WTC11 (cell line): ENCODE data around the gene VDAC1. TPM values are rescaled to one million over a fixed set of nuclear protein-coding genes. Genes with fewer than 3 reads are reported as not detected.
"Not testable (repeated sequence)": the region's sequence is repeated elsewhere in the genome, so short reads cannot be mapped to it uniquely, and the experiment has no call there.

ENCODE experiments used
- ATAC-seq: fragments of 200-7000 bp; cut with Tn5 transposase; 2 replicates; pipeline ENCODE4 v1.10.0; 2021; ENCODE audit warnings: mild to moderate bottlenecking, moderate library complexity
- CTCF ChIA-PET: fragments of 300-600 bp; sonication (Branson Sonifier 250); formaldehyde crosslinking; loops from one replicate; lab custom pipeline; 2021; ENCODE audit warnings: antibody characterized with exemption; lab: Charles Lee
- POLR2A ChIA-PET: fragments of 350-600 bp; sonication (Branson Sonifier 250); formaldehyde crosslinking; loops from one replicate; lab custom pipeline; 2021; ENCODE audit warnings: antibody characterized with exemption; lab: Charles Lee
- DNase-seq: peaks from one replicate; pipeline ENCODE4 v3.0.0; 2021; ENCODE audit warnings: low spot score
- H3K27ac Mint-ChIP-seq: 2 replicates; pipeline ENCODE4 v1.8.0; 2021; ENCODE audit warnings: mixed read lengths
- H3K27me3 Mint-ChIP-seq: 2 replicates; pipeline ENCODE4 v1.8.0; 2021; ENCODE audit warnings: low read depth, mild to moderate bottlenecking, moderate library complexity, mixed read lengths
- H3K36me3 Mint-ChIP-seq: 2 replicates; pipeline ENCODE4 v1.8.0; 2021; ENCODE audit warnings: mixed read lengths
- H3K4me1 Mint-ChIP-seq: 2 replicates; pipeline ENCODE4 v1.8.0; 2022; ENCODE audit warnings: mixed read lengths
- H3K4me3 Mint-ChIP-seq: 2 replicates; pipeline ENCODE4 v1.8.0; 2021; ENCODE audit warnings: mild to moderate bottlenecking, moderate library complexity, mixed read lengths
- H3K9me3 Mint-ChIP-seq: 2 replicates; pipeline ENCODE4 v1.8.0; 2021; ENCODE audit warnings: mixed read lengths
- ETV6 ChIP-seq: sonication (generic); formaldehyde crosslinking; IDR thresholded peaks from 2 replicates; pipeline ENCODE4 v1.8.1; 2022; ENCODE audit warnings: mild to moderate bottlenecking, missing genetic modification reagents
- GTF2I ChIP-seq: fragments of 250-450 bp; sonication (Bioruptor Pico); conservative IDR thresholded peaks from 2 replicates; pipeline ENCODE4 v1.4.0; 2021; ENCODE audit warnings: mild to moderate bottlenecking
- MXD4 ChIP-seq: fragments of 250-450 bp; sonication (Bioruptor Pico); IDR thresholded peaks from 2 replicates; pipeline ENCODE4 v1.8.0; 2021; ENCODE audit warnings: mild to moderate bottlenecking, moderate library complexity, borderline replicate concordance
- MYBL2 ChIP-seq: sonication (generic); formaldehyde crosslinking; IDR thresholded peaks from 2 replicates; pipeline ENCODE4 v1.8.1; 2023; ENCODE audit warnings: mild to moderate bottlenecking, moderate library complexity, missing genetic modification reagents
- NFATC4 ChIP-seq: fragments of 250-450 bp; sonication (Bioruptor Pico); IDR thresholded peaks from 2 replicates; pipeline ENCODE4 v1.9.0; 2021; ENCODE audit warnings: mild to moderate bottlenecking
- OVOL2 ChIP-seq: fragments of 250-450 bp; sonication (Bioruptor Pico); IDR thresholded peaks from 2 replicates; pipeline ENCODE4 v1.9.0; 2021; ENCODE audit warnings: mild to moderate bottlenecking, borderline replicate concordance
- SOX15 ChIP-seq: fragments of 250-450 bp; sonication (Bioruptor Pico); IDR thresholded peaks from 2 replicates; pipeline ENCODE4 v1.9.0; 2021; ENCODE audit warnings: mild to moderate bottlenecking
- ZBTB21 ChIP-seq: sonication (generic); formaldehyde crosslinking; IDR thresholded peaks from 2 replicates; pipeline ENCODE4 v1.8.1; 2023; ENCODE audit warnings: mild to moderate bottlenecking, missing genetic modification reagents, borderline replicate concordance
- ZNF121 ChIP-seq: sonication (generic); formaldehyde crosslinking; IDR thresholded peaks from 2 replicates; pipeline ENCODE4 v1.8.0; 2023; ENCODE audit warnings: missing genetic modification reagents
- ZNF219 ChIP-seq: sonication (generic); formaldehyde crosslinking; IDR thresholded peaks from 2 replicates; pipeline ENCODE4 v1.8.0; 2023; ENCODE audit warnings: missing genetic modification reagents, mild to moderate bottlenecking, borderline replicate concordance
- ZNF232 ChIP-seq: sonication (generic); formaldehyde crosslinking; IDR thresholded peaks from 2 replicates; pipeline ENCODE4 v1.8.0; 2022; ENCODE audit warnings: mild to moderate bottlenecking, missing genetic modification reagents
- ZNF317 ChIP-seq: sonication (generic); formaldehyde crosslinking; IDR thresholded peaks from 2 replicates; pipeline ENCODE4 v1.8.1; 2023; ENCODE audit warnings: low read depth, mild to moderate bottlenecking, moderate library complexity, missing genetic modification reagents, borderline replicate concordance
- ZNF671 ChIP-seq: fragments of 250-450 bp; sonication (Bioruptor Pico); IDR thresholded peaks from 2 replicates; pipeline ENCODE4 v1.8.0; 2021; ENCODE audit warnings: mild to moderate bottlenecking
- total RNA-seq: library from RNA; stranded (reverse); gene quantifications from 3 replicates; pipeline ENCODE4 v1.2.3, GENCODE V29; 2021
- TF ChIP-seq, protein P1 (sequence below): fragments of 250-450 bp; sonication (Bioruptor Pico); conservative IDR thresholded peaks from 2 replicates; pipeline ENCODE4 v1.9.0; 2021; ENCODE audit warnings: mild to moderate bottlenecking
- TF ChIP-seq, protein P2 (sequence below): fragments of 250-450 bp; sonication (Bioruptor Pico); IDR thresholded peaks from 2 replicates; pipeline ENCODE4 v1.9.0; 2021; ENCODE audit warnings: moderate library complexity, mild to moderate bottlenecking, inconsistent platforms, borderline replicate concordance
- TF ChIP-seq, protein P3 (sequence below): sonication (generic); formaldehyde crosslinking; IDR thresholded peaks from 2 replicates; pipeline ENCODE4 v1.8.1; 2023; ENCODE audit warnings: mild to moderate bottlenecking, missing genetic modification reagents
- TF ChIP-seq, protein P4 (sequence below): sonication (generic); formaldehyde crosslinking; IDR thresholded peaks from 2 replicates; pipeline ENCODE4 v1.8.1; 2022; ENCODE audit warnings: low read depth, mild to moderate bottlenecking, moderate library complexity, missing genetic modification reagents, borderline replicate concordance
- TF ChIP-seq, protein P5 (sequence below): sonication (generic); formaldehyde crosslinking; IDR thresholded peaks from 2 replicates; pipeline ENCODE4 v1.8.1; 2023; ENCODE audit warnings: mild to moderate bottlenecking, missing genetic modification reagents

Gene VDAC1
- total RNA-seq, 1 experiment from 2014 or later = 274 TPM

DNA sequence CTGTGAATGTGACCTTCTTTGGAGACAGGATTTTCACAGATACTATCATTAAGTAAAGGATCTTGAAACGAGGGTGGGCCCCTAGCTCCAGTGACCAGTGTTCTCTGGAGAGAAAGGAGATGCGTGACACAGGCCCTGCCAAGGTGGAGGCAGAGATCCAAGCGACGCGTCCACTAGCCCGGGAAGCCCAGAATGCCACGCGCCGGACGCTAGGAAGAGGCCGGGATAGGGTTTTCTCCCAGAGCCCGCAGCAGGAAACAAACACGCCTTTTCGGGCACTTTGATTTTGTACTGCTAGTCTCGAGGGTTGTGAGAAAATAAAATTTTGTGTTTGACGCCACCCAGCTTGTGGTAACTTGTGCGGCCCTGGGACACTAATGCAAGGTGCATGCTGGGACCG, 29.6 kb upstream of the VDAC1 start (continued):
- TF ChIP-seq, protein P1, sequence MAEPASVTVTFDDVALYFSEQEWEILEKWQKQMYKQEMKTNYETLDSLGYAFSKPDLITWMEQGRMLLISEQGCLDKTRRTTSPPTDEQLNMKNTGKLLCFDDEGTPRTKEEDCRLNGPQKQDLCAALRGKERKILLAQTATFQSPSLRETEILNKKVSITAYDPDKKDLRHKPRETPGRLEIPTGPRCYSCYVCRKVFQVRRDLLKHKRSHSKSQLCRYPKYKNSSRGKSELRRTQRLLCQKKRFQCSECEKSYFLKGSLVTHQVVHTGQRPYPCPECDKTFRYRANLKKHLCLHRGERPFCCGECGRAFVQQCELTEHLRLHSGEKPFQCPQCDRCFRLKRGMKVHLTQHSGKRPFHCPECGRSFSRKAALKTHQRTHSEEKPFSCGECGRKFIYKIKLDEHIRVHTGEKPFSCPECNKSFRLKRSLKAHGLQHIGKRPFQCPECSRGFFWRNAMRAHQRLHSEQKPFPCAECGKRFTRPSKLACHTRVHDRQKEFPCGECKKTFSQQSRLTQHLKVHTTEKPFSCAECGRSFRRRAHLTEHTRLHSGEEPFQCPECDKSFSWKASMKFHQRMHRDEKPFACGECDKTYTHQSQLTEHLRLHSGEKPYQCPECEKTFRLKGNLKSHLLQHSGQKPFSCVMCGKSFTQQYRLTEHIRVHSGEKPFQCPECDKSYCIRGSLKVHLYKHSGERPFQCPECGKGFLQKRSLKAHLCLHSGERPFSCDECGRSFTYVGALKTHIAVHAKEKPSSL = no peak

DNA sequence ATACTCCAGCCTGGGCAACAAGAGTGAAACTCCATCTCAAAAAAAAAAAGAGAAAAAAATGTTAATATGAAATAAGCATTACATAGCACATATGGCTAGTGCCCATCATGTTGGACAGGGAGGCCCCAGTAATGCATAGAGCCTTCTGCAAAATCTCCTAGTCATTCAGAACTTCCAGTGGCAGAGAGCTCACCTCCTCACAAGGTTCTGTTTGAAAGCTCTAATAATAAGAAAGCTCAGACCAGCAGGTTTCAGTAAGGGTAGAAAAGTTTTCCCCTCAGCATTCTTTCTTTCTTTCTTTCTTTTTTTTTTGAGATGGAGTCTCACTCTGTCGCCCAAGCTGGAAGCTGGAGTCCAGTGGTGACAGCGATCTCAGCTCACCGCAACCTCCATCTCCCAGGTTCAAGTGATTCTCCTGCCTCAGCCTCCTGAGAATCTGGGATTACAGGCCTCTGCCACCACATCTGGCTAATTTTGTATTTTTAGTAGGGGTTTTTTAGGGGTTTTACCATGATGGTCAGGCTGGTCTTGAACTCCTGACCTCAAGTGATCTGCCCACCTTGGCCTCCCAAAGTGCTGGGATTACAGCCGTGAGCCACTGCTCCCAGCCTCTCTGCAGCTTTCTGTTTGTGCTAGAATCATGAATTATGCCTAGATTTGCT, 25.7 kb upstream of the VDAC1 start:
- H3K4me1 Mint-ChIP-seq, ATAC-seq, H3K9me3 Mint-ChIP-seq, POLR2A ChIA-PET, DNase-seq, H3K4me3 Mint-ChIP-seq, H3K27ac Mint-ChIP-seq, H3K36me3 Mint-ChIP-seq, H3K27me3 Mint-ChIP-seq: not testable (repeated sequence)
- CTCF ChIA-PET = interaction anchor here (0.8 to 3.4 kb wide), 3 partner anchors 9 to 110 kb away, joined by 4 to 25 read pairs (median 5); no protein-coding TSS in a partner anchor

DNA sequence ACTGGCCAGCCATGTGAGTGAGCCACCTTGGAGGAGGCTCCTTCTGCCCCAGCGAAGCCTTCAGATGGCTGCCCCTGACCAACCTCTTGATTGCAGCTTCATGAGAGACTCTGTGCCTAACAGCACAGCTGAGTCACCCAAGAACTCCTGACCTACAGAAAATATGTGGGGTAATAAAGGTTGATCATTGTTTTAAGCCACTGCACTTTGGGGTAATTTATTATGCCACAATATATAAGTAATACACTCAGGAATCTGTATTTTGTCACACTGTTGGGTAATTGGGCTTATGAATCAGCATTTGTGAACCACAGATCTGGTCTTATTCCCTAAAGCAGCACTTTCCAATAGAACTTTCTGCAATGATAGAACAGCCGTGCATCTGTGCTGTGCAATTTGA, 24.4 kb upstream of the VDAC1 start:
- H3K4me1 Mint-ChIP-seq = 0 out of 2 replicates have a peak, but pooled peaks cover 9% of the 10 kb centered on the region
- no peak overlapping the region for H3K27ac Mint-ChIP-seq
- no peak overlapping the region for H3K4me3 Mint-ChIP-seq
- TF ChIP-seq MYBL2 (CRISPR knock-in tag) = no peak
- TF ChIP-seq NFATC4 (CRISPR knock-in tag) = no peak
- TF ChIP-seq GTF2I (CRISPR knock-in tag) = no peak
- TF ChIP-seq, protein P2, sequence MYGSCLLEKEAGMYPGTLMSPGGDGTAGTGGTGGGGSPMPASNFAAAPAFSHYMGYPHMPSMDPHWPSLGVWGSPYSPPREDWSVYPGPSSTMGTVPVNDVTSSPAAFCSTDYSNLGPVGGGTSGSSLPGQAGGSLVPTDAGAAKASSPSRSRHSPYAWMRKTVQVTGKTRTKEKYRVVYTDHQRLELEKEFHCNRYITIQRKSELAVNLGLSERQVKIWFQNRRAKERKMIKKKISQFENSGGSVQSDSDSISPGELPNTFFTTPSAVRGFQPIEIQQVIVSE (CRISPR knock-in tag) = no peak
- TF ChIP-seq ZNF317 = no peak
- TF ChIP-seq, protein P3, sequence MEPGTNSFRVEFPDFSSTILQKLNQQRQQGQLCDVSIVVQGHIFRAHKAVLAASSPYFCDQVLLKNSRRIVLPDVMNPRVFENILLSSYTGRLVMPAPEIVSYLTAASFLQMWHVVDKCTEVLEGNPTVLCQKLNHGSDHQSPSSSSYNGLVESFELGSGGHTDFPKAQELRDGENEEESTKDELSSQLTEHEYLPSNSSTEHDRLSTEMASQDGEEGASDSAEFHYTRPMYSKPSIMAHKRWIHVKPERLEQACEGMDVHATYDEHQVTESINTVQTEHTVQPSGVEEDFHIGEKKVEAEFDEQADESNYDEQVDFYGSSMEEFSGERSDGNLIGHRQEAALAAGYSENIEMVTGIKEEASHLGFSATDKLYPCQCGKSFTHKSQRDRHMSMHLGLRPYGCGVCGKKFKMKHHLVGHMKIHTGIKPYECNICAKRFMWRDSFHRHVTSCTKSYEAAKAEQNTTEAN (CRISPR knock-in tag) = no peak
- no peak for TF ChIP-seq OVOL2 (CRISPR knock-in tag)
- H3K9me3 Mint-ChIP-seq = no peaks in the 10 kb centered on the region
- peaks cover 4% of the 10 kb centered on the region; the same call in 1 of the 2 replicates for H3K27me3 Mint-ChIP-seq
- POLR2A ChIA-PET = no interaction called here
- CTCF ChIA-PET = interaction anchor here (3.4 kb wide), 1 partner anchor 10 kb away, joined by 25 read pairs; no protein-coding TSS in a partner anchor
- H3K36me3 Mint-ChIP-seq = no peaks in the 10 kb centered on the region
- ATAC-seq = no peak
- no peak for DNase-seq

GRCh38 chr5:134028496-134028895, 23.7 kb upstream of the VDAC1 start:
- Mint-ChIP-seq H3K36me3 (no peaks in the 10 kb centered on the region), H3K4me3 (no peak overlapping the region), H3K9me3 (no peaks in the 10 kb centered on the region), H3K27ac (no peak overlapping the region), H3K27me3 (peaks cover 4% of the 10 kb centered on the region; the same call in 1 of the 2 replicates), H3K4me1 (0 out of 2 replicates have a peak, but pooled peaks cover 9% of the 10 kb centered on the region)
- DNase-seq = no peak
- ChIA-PET POLR2A (no interaction called here), CTCF (interaction anchor here (3.4 kb wide), 1 partner anchor 11 kb away, joined by 25 read pairs; no protein-coding TSS in a partner anchor)
- no peak for ATAC-seq
- TF ChIP-seq, protein P2 (CRISPR knock-in tag) = no peak
- TF ChIP-seq GTF2I (CRISPR knock-in tag) (no peak), ETV6 (CRISPR knock-in tag) (no peak), ZNF671 (no peak), SOX15 (CRISPR knock-in tag) (no peak), ZNF121 (CRISPR knock-in tag) (no peak), ZNF219 (CRISPR knock-in tag) (no peak), OVOL2 (CRISPR knock-in tag) (no peak), ZNF232 (no peak), MXD4 (CRISPR knock-in tag) (no peak), NFATC4 (CRISPR knock-in tag) (no peak), ZBTB21 (CRISPR knock-in tag) (no peak)
- TF ChIP-seq, protein P4, sequence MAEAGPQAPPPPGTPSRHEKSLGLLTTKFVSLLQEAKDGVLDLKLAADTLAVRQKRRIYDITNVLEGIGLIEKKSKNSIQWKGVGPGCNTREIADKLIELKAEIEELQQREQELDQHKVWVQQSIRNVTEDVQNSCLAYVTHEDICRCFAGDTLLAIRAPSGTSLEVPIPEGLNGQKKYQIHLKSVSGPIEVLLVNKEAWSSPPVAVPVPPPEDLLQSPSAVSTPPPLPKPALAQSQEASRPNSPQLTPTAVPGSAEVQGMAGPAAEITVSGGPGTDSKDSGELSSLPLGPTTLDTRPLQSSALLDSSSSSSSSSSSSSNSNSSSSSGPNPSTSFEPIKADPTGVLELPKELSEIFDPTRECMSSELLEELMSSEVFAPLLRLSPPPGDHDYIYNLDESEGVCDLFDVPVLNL (CRISPR knock-in tag) = no peak
- TF ChIP-seq, protein P5, sequence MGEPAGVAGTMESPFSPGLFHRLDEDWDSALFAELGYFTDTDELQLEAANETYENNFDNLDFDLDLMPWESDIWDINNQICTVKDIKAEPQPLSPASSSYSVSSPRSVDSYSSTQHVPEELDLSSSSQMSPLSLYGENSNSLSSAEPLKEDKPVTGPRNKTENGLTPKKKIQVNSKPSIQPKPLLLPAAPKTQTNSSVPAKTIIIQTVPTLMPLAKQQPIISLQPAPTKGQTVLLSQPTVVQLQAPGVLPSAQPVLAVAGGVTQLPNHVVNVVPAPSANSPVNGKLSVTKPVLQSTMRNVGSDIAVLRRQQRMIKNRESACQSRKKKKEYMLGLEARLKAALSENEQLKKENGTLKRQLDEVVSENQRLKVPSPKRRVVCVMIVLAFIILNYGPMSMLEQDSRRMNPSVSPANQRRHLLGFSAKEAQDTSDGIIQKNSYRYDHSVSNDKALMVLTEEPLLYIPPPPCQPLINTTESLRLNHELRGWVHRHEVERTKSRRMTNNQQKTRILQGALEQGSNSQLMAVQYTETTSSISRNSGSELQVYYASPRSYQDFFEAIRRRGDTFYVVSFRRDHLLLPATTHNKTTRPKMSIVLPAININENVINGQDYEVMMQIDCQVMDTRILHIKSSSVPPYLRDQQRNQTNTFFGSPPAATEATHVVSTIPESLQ (CRISPR knock-in tag) = no peak
- TF ChIP-seq, all 79 proteins: peak for 0
